IPS-20b (cell line): ENCODE data around the gene UGP2.
A peak's percentile ranks its signal among the peaks of the same experiment; 100 is the strongest.

Experiments
- H3K27ac ChIP-seq: one replicate; pipeline ENCODE4 v1.5.1; 2013; ENCODE audit warnings: low read length
- H3K27me3 ChIP-seq: 2 replicates; pipeline ENCODE4 v1.6.1; 2013; ENCODE audit warnings: mild to moderate bottlenecking, low read length, inconsistent platforms; ENCODE audit not compliant: insufficient read depth
- H3K36me3 ChIP-seq: 2 replicates; pipeline ENCODE4 v1.6.1; 2013; ENCODE audit warnings: low read depth, mild to moderate bottlenecking, inconsistent platforms, low read length, moderate library complexity; ENCODE audit not compliant: insufficient read depth
- H3K4me1 ChIP-seq: 2 replicates; pipeline ENCODE4 v1.6.1; 2013; ENCODE audit warnings: mild to moderate bottlenecking, control low read depth, inconsistent platforms, low read length, moderate library complexity; ENCODE audit not compliant: insufficient read depth
- H3K4me3 ChIP-seq: 2 replicates; pipeline ENCODE4 v1.5.1; 2013; ENCODE audit warnings: mild to moderate bottlenecking, low read length, inconsistent platforms
- H3K9ac ChIP-seq: 2 replicates; pipeline ENCODE4 v1.6.1; 2013; ENCODE audit warnings: low read depth, mild to moderate bottlenecking, inconsistent platforms, low read length, moderate library complexity
- H3K9me3 ChIP-seq: 2 replicates; pipeline ENCODE4 v1.6.1; 2013; ENCODE audit warnings: mild to moderate bottlenecking, low read depth, low read length, inconsistent platforms; ENCODE audit not compliant: insufficient read depth

UGP2 gene

DNA sequence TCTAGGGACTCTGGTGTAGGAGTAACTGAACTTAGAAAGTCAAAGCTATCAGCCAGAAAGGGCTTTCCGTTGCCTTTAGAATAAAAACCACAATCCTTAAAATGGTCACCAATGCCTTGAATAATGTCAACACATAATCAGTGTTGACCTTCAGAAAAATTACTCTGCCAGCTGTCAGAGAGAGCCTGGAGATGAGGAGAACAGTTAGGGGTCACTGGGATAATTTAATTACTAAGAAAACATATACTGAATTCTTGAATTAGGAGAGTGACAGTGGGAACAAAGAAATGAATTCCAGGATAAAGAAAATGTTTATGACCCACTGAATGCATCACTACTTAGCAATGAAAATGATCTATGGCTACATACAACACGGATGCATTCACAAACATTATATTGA lies 23.4 kb upstream of the UGP2 start:
- peaks cover 3% of the 10 kb centered on the region; the same call in 1 of the 2 replicates for H3K4me1 ChIP-seq
- H3K27ac ChIP-seq = no peak overlapping the region
- no peak overlapping the region for H3K4me3 ChIP-seq
- H3K27me3 ChIP-seq = no peaks in the 10 kb centered on the region
- H3K9me3 ChIP-seq = no peaks in the 10 kb centered on the region
- H3K9ac ChIP-seq = no peak overlapping the region
- H3K36me3 ChIP-seq = no peaks in the 10 kb centered on the region

DNA sequence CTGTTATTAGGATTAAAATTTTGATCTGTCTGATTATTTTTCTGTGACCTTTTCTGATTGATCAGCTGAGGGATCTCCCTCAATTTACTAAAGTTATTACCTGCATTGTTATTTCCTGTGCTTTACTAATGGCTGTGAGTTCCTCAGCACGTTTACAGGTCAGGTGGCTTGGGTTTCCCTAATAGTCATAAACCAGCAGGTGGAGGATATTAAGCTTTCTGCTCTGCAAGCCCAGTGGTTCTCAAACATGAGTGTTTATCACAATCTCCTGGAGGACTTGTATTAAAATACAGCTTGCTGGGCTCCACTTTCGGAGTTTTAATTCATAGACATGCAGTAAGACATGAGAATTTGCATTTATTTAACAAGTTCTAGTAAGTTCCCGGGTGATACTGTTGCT lies 22.4 kb upstream of the UGP2 start:
- Histone ChIP-seq H3K4me1 (peaks cover 3% of the 10 kb centered on the region; the same call in 1 of the 2 replicates), H3K9ac (no peak overlapping the region), H3K4me3 (no peak overlapping the region)

DNA sequence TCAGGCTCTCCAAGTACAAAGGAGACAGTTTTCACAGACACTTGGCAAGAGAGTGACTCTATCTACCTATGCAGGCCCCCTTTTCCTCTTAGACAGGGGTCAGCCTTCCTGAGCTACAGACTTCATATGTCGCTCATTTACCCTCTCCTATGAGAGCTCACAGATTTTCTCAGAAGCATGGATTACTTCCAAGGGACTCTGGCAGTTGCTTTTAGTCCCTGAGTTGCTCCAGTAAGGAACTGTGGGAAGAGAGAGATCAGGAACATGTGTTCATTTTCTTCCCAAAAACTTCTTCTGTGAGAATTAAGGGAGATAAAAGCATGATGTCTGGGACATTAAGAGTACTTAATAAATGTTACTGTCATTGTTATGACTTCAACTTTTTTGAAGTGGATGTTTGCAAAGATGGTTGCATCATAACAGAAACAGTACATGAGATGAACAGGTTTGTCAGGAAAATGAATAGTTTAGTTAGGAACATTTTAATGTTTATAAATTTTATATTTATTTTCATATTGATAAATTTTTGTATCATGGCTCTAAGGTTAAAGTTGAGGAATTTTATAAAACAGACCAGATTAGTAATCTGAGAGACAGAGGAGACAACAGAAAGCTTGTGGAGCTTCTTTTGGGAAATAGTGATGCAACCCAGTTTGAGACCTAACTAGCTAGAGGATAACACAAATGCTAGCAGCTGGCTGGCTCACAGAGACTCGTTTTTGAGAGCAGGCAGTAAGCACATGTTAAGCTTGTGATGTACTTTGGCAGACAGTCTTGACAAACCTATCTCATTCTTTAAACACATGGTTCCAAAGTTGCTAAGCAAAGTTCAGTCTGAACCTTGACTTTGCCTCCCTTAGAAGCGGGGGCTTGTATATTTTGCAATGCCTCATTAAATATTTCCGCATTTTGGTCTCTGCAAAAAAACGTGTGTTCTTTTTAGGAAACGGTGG lies 21.7 kb upstream of the UGP2 start:
- Histone ChIP-seq H3K4me1 (peaks cover 3% of the 10 kb centered on the region; the same call in 1 of the 2 replicates), H3K36me3 (no peaks in the 10 kb centered on the region), H3K27ac (no peak overlapping the region), H3K9me3 (no peaks in the 10 kb centered on the region), H3K9ac (no peak overlapping the region), H3K27me3 (no peaks in the 10 kb centered on the region), H3K4me3 (no peak overlapping the region)

More for the DNA sequence above, 22.4 kb upstream of the UGP2 start:
- Histone ChIP-seq H3K27me3 (no peaks in the 10 kb centered on the region), H3K27ac (no peak overlapping the region), H3K36me3 (no peaks in the 10 kb centered on the region), H3K9me3 (no peaks in the 10 kb centered on the region)

- H3K9ac ChIP-seq = no peak overlapping the region
Observed at GRCh38 chr2:63820969-63821368, 20.7 kb upstream of the UGP2 start.

DNA sequence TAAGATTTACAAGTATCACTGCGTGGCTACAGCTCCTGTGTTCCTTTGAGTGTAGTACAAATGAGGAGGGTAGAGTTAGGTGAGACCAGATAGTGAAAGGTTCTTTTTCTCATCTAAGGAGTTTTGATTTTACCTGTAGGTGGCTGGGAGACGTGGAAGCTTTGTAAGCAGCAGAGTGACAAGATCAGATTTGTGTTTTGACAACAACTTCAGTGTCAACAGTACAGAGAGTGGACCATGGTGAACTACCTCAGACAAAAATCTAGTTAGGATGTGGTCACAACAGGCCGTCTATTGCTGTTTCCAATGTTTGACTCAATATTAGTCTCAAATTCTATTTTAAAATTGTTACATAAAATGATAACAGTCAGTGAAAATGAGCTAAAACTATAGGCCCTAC lies 20.3 kb upstream of the UGP2 start:
- H3K9me3 ChIP-seq = no peaks in the 10 kb centered on the region
- H3K9ac ChIP-seq = no peak overlapping the region
- no peaks in the 10 kb centered on the region for H3K27me3 ChIP-seq
- no peaks in the 10 kb centered on the region for H3K36me3 ChIP-seq
- H3K4me1 ChIP-seq = peaks cover 3% of the 10 kb centered on the region; the same call in 1 of the 2 replicates
- no peak overlapping the region for H3K4me3 ChIP-seq
- no peak overlapping the region for H3K27ac ChIP-seq

More at GRCh38 chr2:63820969-63821368, 20.7 kb upstream of the UGP2 start:
- H3K4me1 ChIP-seq = peaks cover 3% of the 10 kb centered on the region; the same call in 1 of the 2 replicates
- H3K9me3 ChIP-seq = no peaks in the 10 kb centered on the region
- H3K27ac ChIP-seq = no peak overlapping the region
- no peaks in the 10 kb centered on the region for H3K36me3 ChIP-seq
- H3K4me3 ChIP-seq = no peak overlapping the region
- no peaks in the 10 kb centered on the region for H3K27me3 ChIP-seq

DNA sequence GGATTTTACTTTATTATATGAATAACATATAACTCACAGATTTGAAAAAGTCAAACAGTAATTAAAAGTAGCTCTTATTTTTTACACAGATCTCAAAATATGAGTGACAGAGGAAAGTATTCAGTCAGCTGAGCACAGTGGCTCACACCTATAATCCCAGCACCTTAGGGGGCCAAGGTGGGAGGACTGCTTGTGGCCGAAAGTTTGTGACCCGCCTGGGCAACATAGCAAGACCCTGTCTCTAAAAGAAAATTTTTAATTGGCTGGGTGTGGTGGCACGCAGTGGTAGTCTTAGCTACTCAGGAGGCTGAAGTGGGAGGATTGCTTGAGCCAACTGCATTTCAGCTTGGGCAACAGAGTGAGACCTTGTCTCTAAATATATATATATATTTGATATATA lies 19.2 kb upstream of the UGP2 start:
- Histone ChIP-seq H3K36me3 (no peaks in the 10 kb centered on the region), H3K4me3 (no peak overlapping the region), H3K27me3 (no peaks in the 10 kb centered on the region), H3K27ac (no peak overlapping the region), H3K9me3 (no peaks in the 10 kb centered on the region), H3K9ac (no peak overlapping the region), H3K4me1 (peaks cover 3% of the 10 kb centered on the region; the same call in 1 of the 2 replicates)

- H3K4me1 ChIP-seq = no peaks in the 10 kb centered on the region
- H3K9ac ChIP-seq = no peak overlapping the region
- H3K9me3 ChIP-seq = no peaks in the 10 kb centered on the region
- H3K4me3 ChIP-seq = no peak overlapping the region
- no peaks in the 10 kb centered on the region for H3K36me3 ChIP-seq
- H3K27me3 ChIP-seq = no peaks in the 10 kb centered on the region
- H3K27ac ChIP-seq = no peak overlapping the region
Observed at GRCh38 chr2:63827749-63828148, 13.9 kb upstream of the UGP2 start.

- H3K36me3 ChIP-seq = no peaks in the 10 kb centered on the region
- no peak overlapping the region for H3K4me3 ChIP-seq
- H3K4me1 ChIP-seq = no peaks in the 10 kb centered on the region
- no peaks in the 10 kb centered on the region for H3K9me3 ChIP-seq
- H3K27ac ChIP-seq = no peak overlapping the region
- H3K9ac ChIP-seq = no peak overlapping the region
- no peaks in the 10 kb centered on the region for H3K27me3 ChIP-seq
Observed at GRCh38 chr2:63831176-63831575, 10.5 kb upstream of the UGP2 start.

GRCh38 chr2:63834401-63834800 lies 7.3 kb upstream of the UGP2 start:
- H3K36me3 ChIP-seq = no peaks in the 10 kb centered on the region
- H3K9ac ChIP-seq = no peak overlapping the region
- no peak overlapping the region for H3K27ac ChIP-seq
- H3K4me1 ChIP-seq = peaks cover 1% of the 10 kb centered on the region; the same call in 1 of the 2 replicates
- no peak overlapping the region for H3K4me3 ChIP-seq
- no peaks in the 10 kb centered on the region for H3K27me3 ChIP-seq
- no peaks in the 10 kb centered on the region for H3K9me3 ChIP-seq

- Histone ChIP-seq H3K9me3 (no peaks in the 10 kb centered on the region), H3K27me3 (no peaks in the 10 kb centered on the region), H3K36me3 (no peaks in the 10 kb centered on the region), H3K4me1 (peaks cover 7% of the 10 kb centered on the region; the same call in 1 of the 2 replicates), H3K4me3 (no peak overlapping the region), H3K27ac (no peak overlapping the region), H3K9ac (no peak overlapping the region)
Observed at GRCh38 chr2:63837036-63837594, 4.6 kb upstream of the UGP2 start.

DNA sequence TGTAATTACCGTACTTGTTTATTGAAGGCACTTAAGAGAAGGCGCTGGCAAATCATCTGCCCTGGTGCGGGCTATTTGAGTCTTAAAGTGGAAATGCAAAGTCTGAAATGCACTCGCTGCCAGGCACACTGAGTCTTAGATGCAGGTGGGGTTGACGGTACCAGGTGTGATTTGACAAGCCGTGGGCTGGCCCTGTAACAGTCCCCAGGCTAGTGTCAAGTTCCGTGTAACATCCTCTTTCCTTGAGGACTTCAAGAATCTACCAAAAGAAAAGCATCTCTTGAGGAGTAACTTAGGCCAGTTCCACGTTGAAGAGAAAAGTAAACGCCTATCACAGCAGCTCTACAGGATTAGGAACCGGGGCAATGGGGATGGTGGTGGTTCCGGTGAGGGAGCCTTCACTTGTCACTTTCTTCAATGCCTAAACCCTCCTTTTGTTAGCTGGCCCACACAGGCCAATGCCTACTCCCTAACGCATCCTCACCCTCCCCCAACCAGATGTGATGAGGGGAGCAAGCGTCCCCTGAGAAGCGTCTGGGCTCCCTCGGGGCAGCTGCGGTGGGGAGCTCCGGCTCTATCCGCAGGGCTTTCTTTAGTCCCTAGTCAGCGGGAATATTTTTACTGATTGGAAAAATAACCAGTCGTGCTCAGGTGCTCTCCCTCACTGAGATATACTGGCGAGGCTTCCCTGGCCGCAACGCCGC lies 1.5 kb upstream of the UGP2 start:
- Histone ChIP-seq H3K9me3 (no peaks in the 10 kb centered on the region), H3K4me3 (peak overlapping the region; percentile 84), H3K27me3 (no peaks in the 10 kb centered on the region), H3K36me3 (peaks cover 18% of the 10 kb centered on the region), H3K27ac (peak overlapping the region; percentile 3), H3K9ac (peak overlapping the region; percentile 90), H3K4me1 (peaks cover 7% of the 10 kb centered on the region; the same call in 1 of the 2 replicates)
